ENCODE results near the gene YY2. TPM values are rescaled to one million over a fixed set of nuclear protein-coding genes. Genes with fewer than 3 reads are reported as not detected.

YY2 gene
- total and polyA plus RNA-seq, 9 of the 15 experiments (the other 6 are each of a cell fraction or from before 2014, with no cell fraction given), result 0.77 to 2.2 (median 1.1) TPM

- TF ChIP-seq ZNF445 (CRISPR knock-in tag; IDR thresholded peaks at IDR 0.05; ENCODE audit: low read depth) (no peak), DDX20 (tag; IDR thresholded peaks at IDR 0.05; ENCODE audit: low read depth) (no peak), MYNN (IDR thresholded peaks at IDR 0.05) (0 out of 2 replicates have a peak, but pooled peaks have one; percentile 47), MYNN (CRISPR knock-in tag; IDR thresholded peaks at IDR 0.05) (no peak), NEUROD1 (IDR thresholded peaks at IDR 0.05; ENCODE audit: borderline replicate concordance, low read depth, low read length, partially characterized antibody) (peak; percentile 67), ZFX (CRISPR knock-in tag; IDR thresholded peaks at IDR 0.05) (peak; percentile 100), ZBTB11 (CRISPR knock-in tag; IDR thresholded peaks at IDR 0.05) (peak; percentile 97 to 100 (median 98)), KAT7 (CRISPR knock-in tag; IDR thresholded peaks at IDR 0.05; ENCODE audit: borderline replicate concordance) (peak; percentile 45; the same call in 1 of the 2 replicates), SMAD4 (CRISPR knock-in tag; conservative IDR thresholded peaks at IDR 0.05) (0 out of 2 replicates have a peak, but pooled peaks have one; percentile 26), EP400 (IDR thresholded peaks at IDR 0.05) (peak; percentile 82; the same call in 1 of the 2 replicates), ETS1 (conservative IDR thresholded peaks at IDR 0.05; ENCODE audit: control insufficient read depth, low read depth, low read length) (peak; percentile 71), ATF1 (CRISPR knock-in tag; IDR thresholded peaks at IDR 0.05) (no peak), ATF1 (tag; IDR thresholded peaks at IDR 0.05) (peak; percentile 66), STAT5A (IDR thresholded peaks at IDR 0.05; ENCODE audit: borderline replicate concordance, low read length) (0 out of 2 replicates have a peak, but pooled peaks have one; percentile 25), NFE2L1 (tag; IDR thresholded peaks at IDR 0.05; ENCODE audit: borderline replicate concordance, low read depth) (no peak), FOXJ2 (tag; IDR thresholded peaks at IDR 0.05) (peak; percentile 36; the same call in 1 of the 2 replicates), HNRNPLL (IDR thresholded peaks at IDR 0.05; ENCODE audit: low read depth, low read length, poor library complexity, severe bottlenecking) (no peak), CTCF (IDR thresholded peaks at IDR 0.05 in 2 of 3, conservative IDR thresholded peaks at IDR 0.05 in 1 of 3; ENCODE audit: insufficient read depth in 2 of 3, low read depth in 1 of 3, low read length in 3 of 3) (peak; percentile 49 to 61 (median 53))
- TF ChIP-seq, protein P1, sequence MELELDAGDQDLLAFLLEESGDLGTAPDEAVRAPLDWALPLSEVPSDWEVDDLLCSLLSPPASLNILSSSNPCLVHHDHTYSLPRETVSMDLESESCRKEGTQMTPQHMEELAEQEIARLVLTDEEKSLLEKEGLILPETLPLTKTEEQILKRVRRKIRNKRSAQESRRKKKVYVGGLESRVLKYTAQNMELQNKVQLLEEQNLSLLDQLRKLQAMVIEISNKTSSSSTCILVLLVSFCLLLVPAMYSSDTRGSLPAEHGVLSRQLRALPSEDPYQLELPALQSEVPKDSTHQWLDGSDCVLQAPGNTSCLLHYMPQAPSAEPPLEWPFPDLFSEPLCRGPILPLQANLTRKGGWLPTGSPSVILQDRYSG (tag; conservative IDR thresholded peaks at IDR 0.05; ENCODE audit: low read depth), result no peak
These were observed 16.2 kb upstream of the YY2 start, which contains the start of gene MBTPS2 (continued) for GRCh38 chrX:21839334-21840192.

Data from K562 (cell line).